GM23338 (cell line): Measurements from ENCODE around the gene BCOR. TPM values are rescaled to one million over a fixed set of nuclear protein-coding genes. Genes with fewer than 3 reads are reported as not detected.

Source experiments
- ATAC-seq: fragments of 200-7000 bp; cut with Tn5 transposase; 3 replicates; pipeline ENCODE4 v1.9.1; 2020
- DNase-seq: peaks from one replicate; pipeline ENCODE4 v3.0.0-alpha.2; 2015; ENCODE audit warnings: low spot score
- H2AFZ ChIP-seq: fragments of 200-600 bp; sonication (generic); 2 replicates; pipeline ENCODE4 v1.8.0; 2016; ENCODE audit warnings: antibody characterized with exemption, mild to moderate bottlenecking, moderate library complexity
- H3F3A ChIP-seq: fragments of 200-600 bp; sonication (generic); replicated peaks from 2 replicates; pipeline ENCODE4 v1.8.0; 2017; ENCODE audit warnings: antibody characterized with exemption, mixed run types, low read depth
- H3K27ac ChIP-seq: fragments of 200-600 bp; sonication (generic); 2 replicates; pipeline ENCODE4 v1.6.1; 2016; ENCODE audit warnings: low read depth
- H3K27me3 ChIP-seq: fragments of 200-600 bp; sonication (generic); 2 replicates; pipeline ENCODE4 v1.8.0; 2016; ENCODE audit warnings: mild to moderate bottlenecking, mixed run types, moderate library complexity; ENCODE audit not compliant: insufficient read depth
- H3K36me3 ChIP-seq: fragments of 200-600 bp; sonication (generic); 2 replicates; pipeline ENCODE4 v1.8.0; 2016; ENCODE audit warnings: mild to moderate bottlenecking; ENCODE audit not compliant: insufficient read depth
- H3K4me1 ChIP-seq: fragments of 200-600 bp; sonication (generic); 2 replicates; pipeline ENCODE4 v1.8.0; 2016; ENCODE audit warnings: mild to moderate bottlenecking, moderate library complexity; ENCODE audit not compliant: insufficient read depth
- H3K4me2 ChIP-seq: fragments of 200-600 bp; sonication (generic); 2 replicates; pipeline ENCODE4 v1.7.1; 2017; ENCODE audit warnings: mixed run types
- H3K4me3 ChIP-seq: fragments of 200-600 bp; sonication (generic); 2 replicates; pipeline ENCODE4 v1.6.1; 2016; ENCODE audit warnings: mixed run types
- H3K79me2 ChIP-seq: fragments of 200-600 bp; sonication (generic); replicated peaks from 2 replicates; pipeline ENCODE4 v1.8.0; 2017; ENCODE audit warnings: mild to moderate bottlenecking; ENCODE audit not compliant: insufficient read depth
- H3K9me2 ChIP-seq: fragments of 200-600 bp; sonication (generic); 2 replicates; pipeline ENCODE4 v1.8.0; 2017; ENCODE audit not compliant: insufficient read depth
- H4K20me1 ChIP-seq: fragments of 200-600 bp; sonication (generic); replicated peaks from 2 replicates; pipeline ENCODE4 v1.8.0; 2017; ENCODE audit warnings: mild to moderate bottlenecking; ENCODE audit not compliant: insufficient read depth
- H3K27ac Mint-ChIP-seq: 2 replicates; pipeline ENCODE4 v1.8.0; 2020; ENCODE audit warnings: inconsistent platforms, mild to moderate bottlenecking, moderate library complexity, mixed read lengths
- H3K27me3 Mint-ChIP-seq: 3 replicates; pipeline ENCODE4 v1.8.0; 2022; ENCODE audit warnings: low read depth, mild to moderate bottlenecking, moderate library complexity, mixed read lengths, inconsistent platforms; ENCODE audit not compliant: insufficient read depth, poor library complexity
- H3K36me3 Mint-ChIP-seq: 3 replicates; pipeline ENCODE4 v1.8.0; 2021; ENCODE audit warnings: low read depth, mild to moderate bottlenecking, inconsistent platforms, moderate library complexity, mixed read lengths
- H3K4me1 Mint-ChIP-seq: 3 replicates; pipeline ENCODE4 v1.8.0; 2020; ENCODE audit warnings: mild to moderate bottlenecking, inconsistent platforms, mixed read lengths
- H3K4me3 Mint-ChIP-seq: 3 replicates; pipeline ENCODE4 v1.8.0; 2021; ENCODE audit warnings: moderate library complexity, mild to moderate bottlenecking, inconsistent platforms, mixed read lengths
- H3K9me3 Mint-ChIP-seq: 3 replicates; pipeline ENCODE4 v1.8.0; 2020; ENCODE audit warnings: moderate library complexity, mild to moderate bottlenecking, inconsistent platforms, mixed read lengths
- CREB1 ChIP-seq: fragments of 250-450 bp; sonication (Bioruptor Pico); IDR thresholded peaks from 2 replicates; pipeline ENCODE4 v1.5.0; 2020; ENCODE audit warnings: low read depth, mild to moderate bottlenecking, moderate library complexity
- CTCF ChIP-seq, 2 experiments: fragments of 200-600 bp in 1 of 2; sonication (generic) in 1 of 2; conservative IDR thresholded peaks; 2 replicates each; pipeline versions ENCODE4 v1.5.1 to v1.6.1; 2016 to 2017; ENCODE audit warnings: antibody characterized with exemption in 2 of 2, low read depth in 2 of 2, mild to moderate bottlenecking in 2 of 2, moderate library complexity in 1 of 2
- EZH2phosphoT487 ChIP-seq: fragments of 200-600 bp; sonication (generic); IDR thresholded peaks from one replicate; pipeline ENCODE4 v1.8.1; 2018; ENCODE audit warnings: antibody characterized with exemption; ENCODE audit not compliant: unreplicated experiment
- JUNB ChIP-seq: IDR thresholded peaks from one replicate; pipeline ENCODE4 v1.6.1; 2016; ENCODE audit warnings: antibody characterized with exemption; ENCODE audit not compliant: unreplicated experiment
- POLR2AphosphoS5 ChIP-seq: IDR thresholded peaks from 2 replicates; pipeline ENCODE4 v1.6.1; 2016; ENCODE audit warnings: antibody characterized with exemption, low read depth
- STAT1 ChIP-seq: IDR thresholded peaks from one replicate; pipeline ENCODE4 v1.6.1; 2016; ENCODE audit warnings: antibody characterized with exemption; ENCODE audit not compliant: unreplicated experiment
- ZNF331 ChIP-seq: fragments of 250-450 bp; sonication (Bioruptor Pico); IDR thresholded peaks from 2 replicates; pipeline ENCODE4 v1.5.0; 2020; ENCODE audit warnings: low read depth, mild to moderate bottlenecking, moderate library complexity
- polyA plus RNA-seq: library from polyadenylated mRNA; unstranded; fragments of >200 nt; fragmentation: Nextera tagmentation; extraction: Ambion mirVana; gene quantifications from 2 replicates; pipeline ENCODE4 v1.2.1, GENCODE V29; 2016
- total RNA-seq: library from RNA; depleted of rRNA; stranded (reverse); fragments of >200 nt; shearing (Covaris generic); gene quantifications from 2 replicates; pipeline ENCODE4 v1.2.3, GENCODE V29; 2014
- TF ChIP-seq, protein P1 (sequence below): IDR thresholded peaks from 2 replicates; pipeline ENCODE4 v1.6.1; 2016; ENCODE audit warnings: antibody characterized with exemption
- TF ChIP-seq, protein P2 (sequence below): fragments of 250-450 bp; sonication (Bioruptor Pico); IDR thresholded peaks from 2 replicates; pipeline ENCODE4 v1.5.0; 2020; ENCODE audit warnings: mild to moderate bottlenecking, moderate library complexity

Gene BCOR
- total and polyA plus RNA-seq, 2 experiments from 2014 or later, result 25.5 to 60.8 TPM

GRCh38 chrX:40117715-40118285 lies 20.0 kb upstream of the BCOR start:
- H3K4me1 ChIP-seq, result peaks cover 7% of the 10 kb centered on the region; the same call in 1 of the 2 replicates
- no peaks in the 10 kb centered on the region for H3K9me3 Mint-ChIP-seq
- H2AFZ ChIP-seq, result no peak overlapping the region
- no peaks in the 10 kb centered on the region for H3K79me2 ChIP-seq
- no peaks in the 10 kb centered on the region for H4K20me1 ChIP-seq
- no peaks in the 10 kb centered on the region for H3K27me3 ChIP-seq
- H3K4me3 ChIP-seq, result no peak overlapping the region
- DNase-seq (no peak), ATAC-seq (no peak)
- no peaks in the 10 kb centered on the region for H3F3A ChIP-seq
- H3K36me3 ChIP-seq, result no peaks in the 10 kb centered on the region
- no peak overlapping the region for H3K27ac Mint-ChIP-seq
- H3K27me3 Mint-ChIP-seq, result peaks cover 3% of the 10 kb centered on the region
- no peak overlapping the region for H3K4me2 ChIP-seq
- H3K4me1 Mint-ChIP-seq, result peaks cover 32% of the 10 kb centered on the region
- no peak for TF ChIP-seq EZH2phosphoT487
- no peak for TF ChIP-seq STAT1
- no peak for TF ChIP-seq CREB1 (CRISPR knock-in tag)
- no peak for TF ChIP-seq CTCF (conservative IDR thresholded peaks at IDR 0.05; ENCODE audit: low read depth in 2 of 2)
- no peak for TF ChIP-seq JUNB
- TF ChIP-seq ZNF331 (CRISPR knock-in tag), result no peak
- no peak for TF ChIP-seq POLR2AphosphoS5
- TF ChIP-seq, protein P1, sequence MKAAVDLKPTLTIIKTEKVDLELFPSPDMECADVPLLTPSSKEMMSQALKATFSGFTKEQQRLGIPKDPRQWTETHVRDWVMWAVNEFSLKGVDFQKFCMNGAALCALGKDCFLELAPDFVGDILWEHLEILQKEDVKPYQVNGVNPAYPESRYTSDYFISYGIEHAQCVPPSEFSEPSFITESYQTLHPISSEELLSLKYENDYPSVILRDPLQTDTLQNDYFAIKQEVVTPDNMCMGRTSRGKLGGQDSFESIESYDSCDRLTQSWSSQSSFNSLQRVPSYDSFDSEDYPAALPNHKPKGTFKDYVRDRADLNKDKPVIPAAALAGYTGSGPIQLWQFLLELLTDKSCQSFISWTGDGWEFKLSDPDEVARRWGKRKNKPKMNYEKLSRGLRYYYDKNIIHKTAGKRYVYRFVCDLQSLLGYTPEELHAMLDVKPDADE, result no peak
- TF ChIP-seq, protein P2, sequence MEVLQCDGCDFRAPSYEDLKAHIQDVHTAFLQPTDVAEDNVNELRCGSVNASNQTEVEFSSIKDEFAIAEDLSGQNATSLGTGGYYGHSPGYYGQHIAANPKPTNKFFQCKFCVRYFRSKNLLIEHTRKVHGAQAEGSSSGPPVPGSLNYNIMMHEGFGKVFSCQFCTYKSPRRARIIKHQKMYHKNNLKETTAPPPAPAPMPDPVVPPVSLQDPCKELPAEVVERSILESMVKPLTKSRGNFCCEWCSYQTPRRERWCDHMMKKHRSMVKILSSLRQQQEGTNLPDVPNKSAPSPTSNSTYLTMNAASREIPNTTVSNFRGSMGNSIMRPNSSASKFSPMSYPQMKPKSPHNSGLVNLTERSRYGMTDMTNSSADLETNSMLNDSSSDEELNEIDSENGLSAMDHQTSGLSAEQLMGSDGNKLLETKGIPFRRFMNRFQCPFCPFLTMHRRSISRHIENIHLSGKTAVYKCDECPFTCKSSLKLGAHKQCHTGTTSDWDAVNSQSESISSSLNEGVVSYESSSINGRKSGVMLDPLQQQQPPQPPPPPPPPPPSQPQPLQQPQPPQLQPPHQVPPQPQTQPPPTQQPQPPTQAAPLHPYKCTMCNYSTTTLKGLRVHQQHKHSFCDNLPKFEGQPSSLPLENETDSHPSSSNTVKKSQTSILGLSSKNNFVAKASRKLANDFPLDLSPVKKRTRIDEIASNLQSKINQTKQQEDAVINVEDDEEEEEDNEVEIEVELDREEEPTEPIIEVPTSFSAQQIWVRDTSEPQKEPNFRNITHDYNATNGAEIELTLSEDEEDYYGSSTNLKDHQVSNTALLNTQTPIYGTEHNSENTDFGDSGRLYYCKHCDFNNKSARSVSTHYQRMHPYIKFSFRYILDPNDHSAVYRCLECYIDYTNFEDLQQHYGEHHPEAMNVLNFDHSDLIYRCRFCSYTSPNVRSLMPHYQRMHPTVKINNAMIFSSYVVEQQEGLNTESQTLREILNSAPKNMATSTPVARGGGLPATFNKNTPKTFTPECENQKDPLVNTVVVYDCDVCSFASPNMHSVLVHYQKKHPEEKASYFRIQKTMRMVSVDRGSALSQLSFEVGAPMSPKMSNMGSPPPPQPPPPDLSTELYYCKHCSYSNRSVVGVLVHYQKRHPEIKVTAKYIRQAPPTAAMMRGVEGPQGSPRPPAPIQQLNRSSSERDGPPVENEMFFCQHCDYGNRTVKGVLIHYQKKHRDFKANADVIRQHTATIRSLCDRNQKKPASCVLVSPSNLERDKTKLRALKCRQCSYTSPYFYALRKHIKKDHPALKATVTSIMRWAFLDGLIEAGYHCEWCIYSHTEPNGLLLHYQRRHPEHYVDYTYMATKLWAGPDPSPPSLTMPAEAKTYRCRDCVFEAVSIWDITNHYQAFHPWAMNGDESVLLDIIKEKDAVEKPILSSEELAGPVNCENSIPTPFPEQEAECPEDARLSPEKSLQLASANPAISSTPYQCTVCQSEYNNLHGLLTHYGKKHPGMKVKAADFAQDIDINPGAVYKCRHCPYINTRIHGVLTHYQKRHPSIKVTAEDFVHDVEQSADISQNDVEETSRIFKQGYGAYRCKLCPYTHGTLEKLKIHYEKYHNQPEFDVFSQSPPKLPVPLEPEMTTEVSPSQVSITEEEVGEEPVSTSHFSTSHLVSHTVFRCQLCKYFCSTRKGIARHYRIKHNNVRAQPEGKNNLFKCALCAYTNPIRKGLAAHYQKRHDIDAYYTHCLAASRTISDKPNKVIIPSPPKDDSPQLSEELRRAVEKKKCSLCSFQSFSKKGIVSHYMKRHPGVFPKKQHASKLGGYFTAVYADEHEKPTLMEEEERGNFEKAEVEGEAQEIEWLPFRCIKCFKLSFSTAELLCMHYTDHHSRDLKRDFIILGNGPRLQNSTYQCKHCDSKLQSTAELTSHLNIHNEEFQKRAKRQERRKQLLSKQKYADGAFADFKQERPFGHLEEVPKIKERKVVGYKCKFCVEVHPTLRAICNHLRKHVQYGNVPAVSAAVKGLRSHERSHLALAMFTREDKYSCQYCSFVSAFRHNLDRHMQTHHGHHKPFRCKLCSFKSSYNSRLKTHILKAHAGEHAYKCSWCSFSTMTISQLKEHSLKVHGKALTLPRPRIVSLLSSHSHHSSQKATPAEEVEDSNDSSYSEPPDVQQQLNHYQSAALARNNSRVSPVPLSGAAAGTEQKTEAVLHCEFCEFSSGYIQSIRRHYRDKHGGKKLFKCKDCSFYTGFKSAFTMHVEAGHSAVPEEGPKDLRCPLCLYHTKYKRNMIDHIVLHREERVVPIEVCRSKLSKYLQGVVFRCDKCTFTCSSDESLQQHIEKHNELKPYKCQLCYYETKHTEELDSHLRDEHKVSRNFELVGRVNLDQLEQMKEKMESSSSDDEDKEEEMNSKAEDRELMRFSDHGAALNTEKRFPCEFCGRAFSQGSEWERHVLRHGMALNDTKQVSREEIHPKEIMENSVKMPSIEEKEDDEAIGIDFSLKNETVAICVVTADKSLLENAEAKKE, result no peak
- no peaks in the 10 kb centered on the region for H3K9me2 ChIP-seq
- no peak overlapping the region for H3K4me3 Mint-ChIP-seq
- no peak overlapping the region for H3K27ac ChIP-seq
- peaks cover 3% of the 10 kb centered on the region; the same call in 2 of the 3 replicates for H3K36me3 Mint-ChIP-seq
